B cell (primary cell): Measurements from ENCODE around the gene BIVM. TPM values are rescaled to one million over a fixed set of nuclear protein-coding genes. Genes with fewer than 3 reads are reported as not detected.

ENCODE experiments used
- ATAC-seq: fragments of 200-7000 bp; cut with Tn5 transposase; one replicate; pipeline ENCODE4 v1.10.0; 2021; ENCODE audit warnings: low read depth, mild to moderate bottlenecking, moderate number of reproducible peaks, moderate library complexity
- CTCF ChIA-PET: fragments of 350-600 bp; sonication (Branson Sonifier 250); formaldehyde crosslinking; loops from one replicate; lab custom pipeline; 2021; ENCODE audit warnings: antibody characterized with exemption, inconsistent platforms; lab: Charles Lee
- POLR2A ChIA-PET: fragments of 350-600 bp; sonication (Branson Sonifier 250); formaldehyde crosslinking; loops from one replicate; lab custom pipeline; 2021; ENCODE audit warnings: antibody characterized with exemption; lab: Charles Lee
- DNase-seq: peaks from one replicate; pipeline ENCODE4 v3.0.0; 2013
- H2AFZ ChIP-seq: 2 replicates; pipeline ENCODE4 v1.6.1; 2012; ENCODE audit warnings: mild to moderate bottlenecking, low read depth, low read length; ENCODE audit not compliant: insufficient read depth, poor library complexity, severe bottlenecking
- H3K27ac ChIP-seq, 2 donors: 1 replicate in 1 of 2; 2 replicates in 1 of 2; pipeline ENCODE4 v1.5.1; 2012 to 2013; ENCODE audit warnings: low read length in 2 of 2, mild to moderate bottlenecking in 2 of 2, moderate library complexity in 1 of 2
- H3K27me3 ChIP-seq, 4 experiments: fragments of 200-600 bp in 1 of 4; sonication (generic) in 1 of 4; replicated peaks in 1 of 4; 1 replicate in 2 of 4; 2 replicates in 2 of 4; pipeline versions ENCODE4 v1.6.1 to v1.7.0; 2013 to 2016; ENCODE audit warnings: low read length in 3 of 4, mild to moderate bottlenecking in 2 of 4, mixed read lengths in 1 of 4, moderate library complexity in 1 of 4; ENCODE audit not compliant: insufficient read depth in 4 of 4, control insufficient read depth in 3 of 4; ENCODE audit errors: control extremely low read depth in 1 of 4
- H3K36me3 ChIP-seq, 2 experiments: replicated peaks in 1 of 2; 1 replicate in 1 of 2; 2 replicates in 1 of 2; pipeline versions ENCODE4 v1.6.1 to v1.7.1; 2013; ENCODE audit warnings: low read length in 1 of 2; ENCODE audit not compliant: insufficient read depth in 2 of 2, control insufficient read depth in 1 of 2; ENCODE audit errors: control extremely low read depth in 1 of 2, extremely low read depth in 1 of 2
- H3K4me1 ChIP-seq, 2 donors: fragments of 200-600 bp in 1 of 2; sonication (generic) in 1 of 2; 1 replicate in 1 of 2; 2 replicates in 1 of 2; pipeline versions ENCODE4 v1.5.1 to v1.6.1; 2013 to 2017; ENCODE audit warnings: low read length in 2 of 2; ENCODE audit not compliant: control insufficient read depth in 2 of 2, insufficient read depth in 2 of 2
- H3K4me2 ChIP-seq: replicated peaks from 2 replicates; pipeline ENCODE3; 2012; ENCODE audit warnings: mild to moderate bottlenecking, low read depth, low read length; ENCODE audit not compliant: poor library complexity, severe bottlenecking
- H3K4me3 ChIP-seq, 5 experiments: fragments of 200-600 bp in 1 of 5; sonication (generic) in 1 of 5; 1 replicate in 3 of 5; 2 replicates in 2 of 5; pipeline versions ENCODE4 v1.5.1 to v1.7.0; 2011 to 2016; ENCODE audit warnings: low read length in 4 of 5, mild to moderate bottlenecking in 4 of 5, low read depth in 2 of 5, control low read depth in 1 of 5, moderate library complexity in 1 of 5; ENCODE audit not compliant: insufficient read depth in 1 of 5; ENCODE audit errors: control extremely low read depth in 1 of 5, extremely low read depth in 1 of 5
- H3K79me2 ChIP-seq: fragments of 200-600 bp; sonication (generic); one replicate; pipeline ENCODE4 v1.6.0; 2016; ENCODE audit warnings: low read length; ENCODE audit not compliant: control insufficient read depth, insufficient read depth
- H3K9ac ChIP-seq: fragments of 200-600 bp; sonication (generic); 2 replicates; pipeline ENCODE4 v1.6.1; 2017; ENCODE audit warnings: mild to moderate bottlenecking, low read length, moderate library complexity
- H3K9me3 ChIP-seq, 3 donors: one replicate each; pipeline versions ENCODE4 v1.6.1 to v1.7.1; 2013; ENCODE audit warnings: low read length in 2 of 3; ENCODE audit not compliant: control insufficient read depth in 2 of 3, insufficient read depth in 1 of 3; ENCODE audit errors: control extremely low read depth in 1 of 3
- H4K20me1 ChIP-seq: 2 replicates; pipeline ENCODE4 v1.6.0; 2012; ENCODE audit warnings: mild to moderate bottlenecking, low read length; ENCODE audit not compliant: insufficient read depth, control insufficient read depth, poor library complexity, severe bottlenecking
- H3K27ac Mint-ChIP-seq: one replicate; pipeline ENCODE4 v1.8.0; 2021; ENCODE audit warnings: mixed read lengths
- H3K27me3 Mint-ChIP-seq: one replicate; pipeline ENCODE4 v1.8.0; 2021; ENCODE audit warnings: mixed read lengths
- H3K4me1 Mint-ChIP-seq: one replicate; pipeline ENCODE4 v1.8.0; 2021; ENCODE audit warnings: mixed read lengths
- H3K4me3 Mint-ChIP-seq: one replicate; pipeline ENCODE4 v1.8.0; 2021; ENCODE audit warnings: mixed read lengths
- H3K9me3 Mint-ChIP-seq: one replicate; pipeline ENCODE4 v1.8.0; 2022; ENCODE audit warnings: mixed read lengths; ENCODE audit not compliant: insufficient read depth
- EZH2 ChIP-seq: IDR thresholded peaks from 2 replicates; pipeline ENCODE4 v1.6.1; 2012; ENCODE audit warnings: borderline replicate concordance, low read depth, mild to moderate bottlenecking, moderate library complexity, low read length; ENCODE audit not compliant: insufficient read depth, poor library complexity, severe bottlenecking
- WGBS: methylation state at CpG from one replicate; pipeline ENCODE4 v1.1.5; 2013; ENCODE audit warnings: missing lambda C conversion rate; ENCODE audit not compliant: insufficient coverage; 5-methylcytosine and 5-hydroxymethylcytosine counted together
- intact Hi-C: fragments of 100-400 bp; cut with micrococcal nuclease; formaldehyde crosslinking; loops from one replicate; pipeline ENCODE4 v1.10.0; 2022
- polyA plus RNA-seq: library from polyadenylated mRNA; depleted of rRNA; stranded (reverse); fragments of >200 nt; gene quantifications from 2 replicates; pipeline ENCODE4 v1.2.3, GENCODE V29; 2012
- total RNA-seq, 2 donors: library from RNA; stranded (reverse); fragments of 120-200 nt in 1 of 2; gene quantifications; 1 replicate in 1 of 2; 2 replicates in 1 of 2; pipeline versions ENCODE4 v1.2.3 to v1.2.4, GENCODE V29; 2013 to 2022
- TF ChIP-seq, protein P1 (sequence below): fragments of 200-600 bp; IDR thresholded peaks from one replicate; pipeline ENCODE4 v1.8.0; 2022; ENCODE audit warnings: antibody characterized with exemption, mild to moderate bottlenecking

BIVM gene
- total and polyA plus RNA-seq, 2 donors (not counting 1 experiment from before 2014, with no cell fraction given), result 1.0 to 3.6 TPM

- no peak overlapping the region for H3K4me2 ChIP-seq
- Mint-ChIP-seq H3K4me1 (no peaks in the 10 kb centered on the region), H3K27me3 (no peaks in the 10 kb centered on the region), H3K4me3 (no peak overlapping the region), H3K27ac (no peak overlapping the region), H3K9me3 (no peaks in the 10 kb centered on the region)
- no peaks in the 10 kb centered on the region for H3K9me3 ChIP-seq
- WGBS, result 100% methylated on average over 3 of the region's 5 CpGs
- no peak overlapping the region for H3K27ac ChIP-seq
- TF ChIP-seq EZH2, result no peak
- TF ChIP-seq, protein P1, sequence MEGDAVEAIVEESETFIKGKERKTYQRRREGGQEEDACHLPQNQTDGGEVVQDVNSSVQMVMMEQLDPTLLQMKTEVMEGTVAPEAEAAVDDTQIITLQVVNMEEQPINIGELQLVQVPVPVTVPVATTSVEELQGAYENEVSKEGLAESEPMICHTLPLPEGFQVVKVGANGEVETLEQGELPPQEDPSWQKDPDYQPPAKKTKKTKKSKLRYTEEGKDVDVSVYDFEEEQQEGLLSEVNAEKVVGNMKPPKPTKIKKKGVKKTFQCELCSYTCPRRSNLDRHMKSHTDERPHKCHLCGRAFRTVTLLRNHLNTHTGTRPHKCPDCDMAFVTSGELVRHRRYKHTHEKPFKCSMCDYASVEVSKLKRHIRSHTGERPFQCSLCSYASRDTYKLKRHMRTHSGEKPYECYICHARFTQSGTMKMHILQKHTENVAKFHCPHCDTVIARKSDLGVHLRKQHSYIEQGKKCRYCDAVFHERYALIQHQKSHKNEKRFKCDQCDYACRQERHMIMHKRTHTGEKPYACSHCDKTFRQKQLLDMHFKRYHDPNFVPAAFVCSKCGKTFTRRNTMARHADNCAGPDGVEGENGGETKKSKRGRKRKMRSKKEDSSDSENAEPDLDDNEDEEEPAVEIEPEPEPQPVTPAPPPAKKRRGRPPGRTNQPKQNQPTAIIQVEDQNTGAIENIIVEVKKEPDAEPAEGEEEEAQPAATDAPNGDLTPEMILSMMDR, result no peak
- POLR2A ChIA-PET, result no interaction called here
- DNase-seq, result no peak
- no peaks in the 10 kb centered on the region for H3K79me2 ChIP-seq
- no peaks in the 10 kb centered on the region for H3K27me3 ChIP-seq
- CTCF ChIA-PET, result interaction anchor here (0.6 kb wide), 1 partner anchor 14 kb away, joined by 4 read pairs; no protein-coding TSS in a partner anchor
- H3K36me3 ChIP-seq, result peaks cover 10 to 30% of the 10 kb centered on the region in 2 experiments
- no peaks in the 10 kb centered on the region for H3K4me1 ChIP-seq
- H4K20me1 ChIP-seq, result peaks cover 7% of the 10 kb centered on the region
- intact Hi-C loops, result no loop called here
- no peak overlapping the region for H2AFZ ChIP-seq
- H3K9ac ChIP-seq, result no peak overlapping the region
- no peak overlapping the region for H3K4me3 ChIP-seq
- no peak for ATAC-seq
Observed at GRCh38 chr13:102878481-102878880, 79.6 kb downstream of the BIVM start.

DNA sequence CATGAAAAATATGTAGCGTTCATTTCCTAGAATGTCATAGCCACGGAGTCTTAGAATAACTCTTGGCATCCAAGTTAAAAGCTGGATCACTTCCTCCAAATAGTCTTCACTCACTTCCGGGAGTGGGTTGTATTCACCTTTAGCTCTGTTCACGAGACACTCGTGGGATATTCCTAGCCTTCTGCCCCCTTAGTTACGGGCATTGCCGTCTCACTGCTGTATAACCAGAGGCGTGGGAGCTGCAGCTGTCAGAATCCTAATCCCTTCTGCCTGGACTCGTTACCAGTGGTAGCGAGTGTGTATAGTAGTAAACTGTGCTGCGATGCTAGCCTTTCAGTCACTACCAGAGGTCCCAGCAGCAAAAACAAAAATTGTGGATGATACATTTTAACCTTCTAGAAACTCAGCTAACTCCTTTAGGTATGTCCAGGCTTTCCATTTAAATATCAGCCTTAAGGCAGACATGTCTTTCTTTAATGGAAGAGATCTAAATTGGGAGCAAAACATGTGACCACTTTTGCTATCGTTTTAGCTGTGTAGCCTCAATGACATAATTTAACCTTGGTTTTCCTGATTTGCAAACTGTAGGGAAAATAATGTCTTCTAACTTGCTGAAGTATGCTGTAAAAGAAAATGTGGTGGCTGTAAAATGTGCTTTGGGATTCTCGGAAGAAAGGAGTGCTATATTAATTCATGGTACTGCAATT is 81.0 kb downstream of the BIVM start:
- H3K27ac Mint-ChIP-seq, result no peak overlapping the region
- 98% methylated on average over 12 of the region's 13 CpGs for WGBS

More for the DNA sequence above, 81.0 kb downstream of the BIVM start:
- H3K4me3 Mint-ChIP-seq, result no peak overlapping the region
- ATAC-seq (no peak), DNase-seq (no peak)
- H4K20me1 ChIP-seq, result peaks cover 7% of the 10 kb centered on the region
- TF ChIP-seq EZH2, result no peak
- TF ChIP-seq, protein P1, result no peak
- no peaks in the 10 kb centered on the region for H3K9me3 Mint-ChIP-seq
- H3K4me3 ChIP-seq, result no peak overlapping the region
- no peak overlapping the region for H3K27ac ChIP-seq
- no peak overlapping the region for H3K4me2 ChIP-seq
- H3K9me3 ChIP-seq, result no peaks in the 10 kb centered on the region
- H3K27me3 Mint-ChIP-seq, result no peaks in the 10 kb centered on the region
- H3K79me2 ChIP-seq, result no peaks in the 10 kb centered on the region
- H3K4me1 ChIP-seq, result no peaks in the 10 kb centered on the region
- no peak overlapping the region for H3K9ac ChIP-seq
- no peak overlapping the region for H2AFZ ChIP-seq
- ChIA-PET POLR2A (no interaction called here), CTCF (interaction anchor here (1.7 kb wide), 1 partner anchor 9 kb away, joined by 12 read pairs; no protein-coding TSS in a partner anchor)
- intact Hi-C loops, result no loop called here
- H3K4me1 Mint-ChIP-seq, result no peaks in the 10 kb centered on the region
- no peaks in the 10 kb centered on the region for H3K27me3 ChIP-seq
- peaks cover 10 to 26% of the 10 kb centered on the region in 2 experiments for H3K36me3 ChIP-seq
